Transverse colon (tissue), 4 donors: ENCODE results near the gene CTDP1.

Experiments used
- CTCF ChIP-seq, 5 experiments: fragments of 200-600 bp in 3 of 5; fragments of 450-650 bp in 2 of 5; sonication (generic) in 3 of 5; IDR thresholded peaks; 1 replicate in 2 of 5; 2 replicates in 3 of 5; pipeline ENCODE4 v1.5.1; 2016 to 2017; ENCODE audit warnings: antibody characterized with exemption in 5 of 5, inconsistent platforms in 3 of 5, mild to moderate bottlenecking in 2 of 5, moderate library complexity in 1 of 5
- POLR2A ChIP-seq: fragments of 450-650 bp; IDR thresholded peaks from one replicate; pipeline ENCODE4 v1.6.1; 2016; ENCODE audit warnings: antibody characterized with exemption, mild to moderate bottlenecking, moderate library complexity
- POLR2AphosphoS5 ChIP-seq, 3 donors: sonication (generic); formaldehyde crosslinking; IDR thresholded peaks; one replicate each; pipeline ENCODE4 v1.6.1; 2016; ENCODE audit warnings: antibody characterized with exemption in 3 of 3

- TF ChIP-seq CTCF (IDR thresholded peaks at IDR 0.05) (no peak), POLR2AphosphoS5 (IDR thresholded peaks at IDR 0.05) (no peak), POLR2A (no peak)
Observed at GRCh38 chr18:79637921-79638909, 41.4 kb upstream of the CTDP1 start.
